B cell (primary cell): ENCODE data around the gene SCARB1. TPM values are rescaled to one million over a fixed set of nuclear protein-coding genes. Genes with fewer than 3 reads are reported as not detected.

Source experiments
- ATAC-seq: fragments of 200-7000 bp; cut with Tn5 transposase; one replicate; pipeline ENCODE4 v1.10.0; 2021; ENCODE audit warnings: low read depth, mild to moderate bottlenecking, moderate number of reproducible peaks, moderate library complexity
- CTCF ChIA-PET: fragments of 350-600 bp; sonication (Branson Sonifier 250); formaldehyde crosslinking; loops from one replicate; lab custom pipeline; 2021; ENCODE audit warnings: antibody characterized with exemption, inconsistent platforms; lab: Charles Lee
- POLR2A ChIA-PET: fragments of 350-600 bp; sonication (Branson Sonifier 250); formaldehyde crosslinking; loops from one replicate; lab custom pipeline; 2021; ENCODE audit warnings: antibody characterized with exemption; lab: Charles Lee
- DNase-seq: peaks from one replicate; pipeline ENCODE4 v3.0.0; 2013
- H2AFZ ChIP-seq: 2 replicates; pipeline ENCODE4 v1.6.1; 2012; ENCODE audit warnings: mild to moderate bottlenecking, low read depth, low read length; ENCODE audit not compliant: insufficient read depth, poor library complexity, severe bottlenecking
- H3K27ac ChIP-seq, 2 donors: 1 replicate in 1 of 2; 2 replicates in 1 of 2; pipeline ENCODE4 v1.5.1; 2012 to 2013; ENCODE audit warnings: low read length in 2 of 2, mild to moderate bottlenecking in 2 of 2, moderate library complexity in 1 of 2
- H3K27me3 ChIP-seq, 4 experiments: fragments of 200-600 bp in 1 of 4; sonication (generic) in 1 of 4; replicated peaks in 1 of 4; 1 replicate in 2 of 4; 2 replicates in 2 of 4; pipeline versions ENCODE4 v1.6.1 to v1.7.0; 2013 to 2016; ENCODE audit warnings: low read length in 3 of 4, mild to moderate bottlenecking in 2 of 4, mixed read lengths in 1 of 4, moderate library complexity in 1 of 4; ENCODE audit not compliant: insufficient read depth in 4 of 4, control insufficient read depth in 3 of 4; ENCODE audit errors: control extremely low read depth in 1 of 4
- H3K36me3 ChIP-seq, 2 experiments: replicated peaks in 1 of 2; 1 replicate in 1 of 2; 2 replicates in 1 of 2; pipeline versions ENCODE4 v1.6.1 to v1.7.1; 2013; ENCODE audit warnings: low read length in 1 of 2; ENCODE audit not compliant: insufficient read depth in 2 of 2, control insufficient read depth in 1 of 2; ENCODE audit errors: control extremely low read depth in 1 of 2, extremely low read depth in 1 of 2
- H3K4me1 ChIP-seq, 2 donors: fragments of 200-600 bp in 1 of 2; sonication (generic) in 1 of 2; 1 replicate in 1 of 2; 2 replicates in 1 of 2; pipeline versions ENCODE4 v1.5.1 to v1.6.1; 2013 to 2017; ENCODE audit warnings: low read length in 2 of 2; ENCODE audit not compliant: control insufficient read depth in 2 of 2, insufficient read depth in 2 of 2
- H3K4me2 ChIP-seq: replicated peaks from 2 replicates; pipeline ENCODE3; 2012; ENCODE audit warnings: mild to moderate bottlenecking, low read depth, low read length; ENCODE audit not compliant: poor library complexity, severe bottlenecking
- H3K4me3 ChIP-seq, 5 experiments: fragments of 200-600 bp in 1 of 5; sonication (generic) in 1 of 5; 1 replicate in 3 of 5; 2 replicates in 2 of 5; pipeline versions ENCODE4 v1.5.1 to v1.7.0; 2011 to 2016; ENCODE audit warnings: low read length in 4 of 5, mild to moderate bottlenecking in 4 of 5, low read depth in 2 of 5, control low read depth in 1 of 5, moderate library complexity in 1 of 5; ENCODE audit not compliant: insufficient read depth in 1 of 5; ENCODE audit errors: control extremely low read depth in 1 of 5, extremely low read depth in 1 of 5
- H3K79me2 ChIP-seq: fragments of 200-600 bp; sonication (generic); one replicate; pipeline ENCODE4 v1.6.0; 2016; ENCODE audit warnings: low read length; ENCODE audit not compliant: control insufficient read depth, insufficient read depth
- H3K9ac ChIP-seq: fragments of 200-600 bp; sonication (generic); 2 replicates; pipeline ENCODE4 v1.6.1; 2017; ENCODE audit warnings: mild to moderate bottlenecking, low read length, moderate library complexity
- H3K9me3 ChIP-seq, 3 donors: one replicate each; pipeline versions ENCODE4 v1.6.1 to v1.7.1; 2013; ENCODE audit warnings: low read length in 2 of 3; ENCODE audit not compliant: control insufficient read depth in 2 of 3, insufficient read depth in 1 of 3; ENCODE audit errors: control extremely low read depth in 1 of 3
- H4K20me1 ChIP-seq: 2 replicates; pipeline ENCODE4 v1.6.0; 2012; ENCODE audit warnings: mild to moderate bottlenecking, low read length; ENCODE audit not compliant: insufficient read depth, control insufficient read depth, poor library complexity, severe bottlenecking
- H3K27ac Mint-ChIP-seq: one replicate; pipeline ENCODE4 v1.8.0; 2021; ENCODE audit warnings: mixed read lengths
- H3K27me3 Mint-ChIP-seq: one replicate; pipeline ENCODE4 v1.8.0; 2021; ENCODE audit warnings: mixed read lengths
- H3K4me1 Mint-ChIP-seq: one replicate; pipeline ENCODE4 v1.8.0; 2021; ENCODE audit warnings: mixed read lengths
- H3K4me3 Mint-ChIP-seq: one replicate; pipeline ENCODE4 v1.8.0; 2021; ENCODE audit warnings: mixed read lengths
- H3K9me3 Mint-ChIP-seq: one replicate; pipeline ENCODE4 v1.8.0; 2022; ENCODE audit warnings: mixed read lengths; ENCODE audit not compliant: insufficient read depth
- CTCF ChIP-seq: fragments of 200-600 bp; IDR thresholded peaks from one replicate; pipeline ENCODE4 v1.8.0; 2022; ENCODE audit warnings: antibody characterized with exemption, mild to moderate bottlenecking
- EZH2 ChIP-seq: IDR thresholded peaks from 2 replicates; pipeline ENCODE4 v1.6.1; 2012; ENCODE audit warnings: borderline replicate concordance, low read depth, mild to moderate bottlenecking, moderate library complexity, low read length; ENCODE audit not compliant: insufficient read depth, poor library complexity, severe bottlenecking
- WGBS: methylation state at CpG from one replicate; pipeline ENCODE4 v1.1.5; 2013; ENCODE audit warnings: missing lambda C conversion rate; ENCODE audit not compliant: insufficient coverage; 5-methylcytosine and 5-hydroxymethylcytosine counted together
- intact Hi-C: fragments of 100-400 bp; cut with micrococcal nuclease; formaldehyde crosslinking; loops from one replicate; pipeline ENCODE4 v1.10.0; 2022
- polyA plus RNA-seq: library from polyadenylated mRNA; depleted of rRNA; stranded (reverse); fragments of >200 nt; gene quantifications from 2 replicates; pipeline ENCODE4 v1.2.3, GENCODE V29; 2012
- total RNA-seq, 2 donors: library from RNA; stranded (reverse); fragments of 120-200 nt in 1 of 2; gene quantifications; 1 replicate in 1 of 2; 2 replicates in 1 of 2; pipeline versions ENCODE4 v1.2.3 to v1.2.4, GENCODE V29; 2013 to 2022

SCARB1 gene
- total and polyA plus RNA-seq, 2 donors (not counting 1 experiment from before 2014, with no cell fraction given) = 26.8 to 30.7 TPM

GRCh38 chr12:124884587-124885438, 21.1 kb upstream of the SCARB1 start:
- Histone ChIP-seq H3K27me3 (peaks cover 0 to 3% (median 0%) of the 10 kb centered on the region in 4 experiments), H3K9ac (peak overlapping the region; percentile 34), H3K79me2 (no peaks in the 10 kb centered on the region), H2AFZ (peak overlapping the region; percentile 48), H3K4me1 (peaks cover 55 to 70% of the 10 kb centered on the region in 2 donors), H3K9me3 (peaks cover 0 to 9% (median 0%) of the 10 kb centered on the region in 3 donors), H4K20me1 (no peaks in the 10 kb centered on the region), H3K4me2 (peak overlapping the region; percentile 69), H3K36me3 (no peaks in the 10 kb centered on the region), H3K27ac (peak overlapping the region; percentile 59 to 67), H3K4me3 (peak overlapping the region in 4 of 5 experiments; percentile 11 to 38 (median 28))
- Mint-ChIP-seq H3K4me3 (peak overlapping the region; percentile 83), H3K9me3 (no peaks in the 10 kb centered on the region), H3K27me3 (no peaks in the 10 kb centered on the region), H3K27ac (peak overlapping the region; percentile 95), H3K4me1 (peaks cover 64% of the 10 kb centered on the region)
- TF ChIP-seq CTCF (no peak), EZH2 (no peak)
- POLR2A ChIA-PET = interaction anchor here (1.0 to 1.5 kb wide), 2 partner anchors 15 to 56 kb away, joined by 3 read pairs; no protein-coding TSS in a partner anchor
- WGBS = 6% methylated on average over 13 of the region's 15 CpGs
- CTCF ChIA-PET = interaction anchor here (1.1 to 4.6 kb wide), 5 partner anchors 9 to 55 kb away, joined by 4 to 19 read pairs (median 7); no protein-coding TSS in a partner anchor
- ATAC-seq = peak; percentile 96
- intact Hi-C loops = loop anchor here (1.0 kb wide), 2 partner anchors 13 to 21 kb away; no protein-coding TSS in a partner anchor
- peak; percentile 88 for DNase-seq
